IMR-90 (cell line): ENCODE measurements around the gene IL17REL. TPM values are rescaled to one million over a fixed set of nuclear protein-coding genes. Genes with fewer than 3 reads are reported as not detected.

ENCODE experiments used
- ATAC-seq: fragments of 200-7000 bp; cut with Tn5 transposase; 2 replicates; pipeline ENCODE4 v1.9.1; 2020; ENCODE audit warnings: low read depth, mild to moderate bottlenecking, moderate library complexity
- BruUV-seq: library from RNA; stranded (reverse); fragments of 400-500 nt; replicated peaks from 2 replicates; lab custom pipeline; 2021; lab: Mats Ljungman, UMichigan
- CTCF ChIA-PET: fragments of 300-600 bp; formaldehyde crosslinking; extraction: SDS; loops from one replicate; lab custom pipeline; 2021; ENCODE audit warnings: antibody characterized with exemption; lab: Yijun Ruan, JAX
- POLR2A ChIA-PET: fragments of 300-600 bp; sonication (Branson Sonifier 250); formaldehyde crosslinking; loops from one replicate; lab custom pipeline; 2022; ENCODE audit warnings: antibody characterized with exemption; ENCODE audit not compliant: unreplicated experiment; lab: Charles Lee
- DNase-seq: peaks from one replicate; pipeline ENCODE4 v3.0.0; 2013
- H2AFZ ChIP-seq: replicated peaks from 2 replicates; pipeline ENCODE3; 2013; ENCODE audit warnings: low read length, mild to moderate bottlenecking; ENCODE audit not compliant: poor library complexity
- H2AK5ac ChIP-seq: 2 replicates; pipeline ENCODE4 v1.6.1; 2013; ENCODE audit warnings: low read depth, low read length, inconsistent platforms
- H2AK9ac ChIP-seq: replicated peaks from 2 replicates; pipeline ENCODE3; 2013; ENCODE audit warnings: mild to moderate bottlenecking, low read depth, low read length, moderate library complexity; ENCODE audit not compliant: poor library complexity
- H2BK120ac ChIP-seq: 2 replicates; pipeline ENCODE4 v1.6.1; 2013; ENCODE audit warnings: low read depth, low read length, inconsistent platforms
- H2BK15ac ChIP-seq: 3 replicates; pipeline ENCODE4 v1.6.1; 2013; ENCODE audit warnings: low read depth, low read length, inconsistent platforms
- H2BK20ac ChIP-seq: 2 replicates; pipeline ENCODE4 v1.6.1; 2013; ENCODE audit warnings: low read depth, mild to moderate bottlenecking, inconsistent platforms, low read length, moderate library complexity
- H2BK5ac ChIP-seq: 2 replicates; pipeline ENCODE4 v1.6.1; 2013; ENCODE audit warnings: mild to moderate bottlenecking, low read depth, low read length, inconsistent platforms; ENCODE audit not compliant: poor library complexity, severe bottlenecking
- H3K14ac ChIP-seq: replicated peaks from 2 replicates; pipeline ENCODE4 v1.6.1; 2013; ENCODE audit warnings: low read depth, low read length, inconsistent platforms
- H3K18ac ChIP-seq: 2 replicates; pipeline ENCODE4 v1.6.1; 2013; ENCODE audit warnings: low read depth, low read length, control low read depth
- H3K23ac ChIP-seq: 2 replicates; pipeline ENCODE4 v1.6.1; 2013; ENCODE audit warnings: low read depth, low read length, inconsistent platforms
- H3K27ac ChIP-seq: 2 replicates; pipeline ENCODE4 v1.5.1; 2013; ENCODE audit warnings: mild to moderate bottlenecking, control low read depth, low read length; ENCODE audit not compliant: insufficient read depth
- H3K27me3 ChIP-seq: 2 replicates; pipeline ENCODE4 v1.6.1; 2013; ENCODE audit warnings: low read length; ENCODE audit not compliant: control insufficient read depth, insufficient read depth
- H3K36me3 ChIP-seq: 2 replicates; pipeline ENCODE4 v1.6.1; 2013; ENCODE audit warnings: low read length, mixed read lengths; ENCODE audit not compliant: control insufficient read depth, insufficient read depth
- H3K4ac ChIP-seq: 2 replicates; pipeline ENCODE4 v1.6.1; 2013; ENCODE audit warnings: low read depth, low read length, inconsistent platforms
- H3K4me1 ChIP-seq: 2 replicates; pipeline ENCODE4 v1.6.1; 2013; ENCODE audit warnings: low read length, mixed read lengths; ENCODE audit not compliant: control insufficient read depth, insufficient read depth
- H3K4me2 ChIP-seq: 2 replicates; pipeline ENCODE4 v1.6.1; 2013; ENCODE audit warnings: low read depth, mild to moderate bottlenecking, control low read depth, low read length, moderate library complexity
- H3K4me3 ChIP-seq: 2 replicates; pipeline ENCODE4 v1.5.1; 2013; ENCODE audit warnings: low read depth, mild to moderate bottlenecking, control low read depth, low read length, moderate library complexity; ENCODE audit not compliant: insufficient read depth
- H3K56ac ChIP-seq: 2 replicates; pipeline ENCODE4 v1.6.1; 2013; ENCODE audit warnings: low read length, inconsistent platforms; ENCODE audit not compliant: insufficient read depth; ENCODE audit errors: extremely low read depth
- H3K79me1 ChIP-seq, 2 experiments: 2 replicates each; pipeline ENCODE4 v1.6.1; 2013; ENCODE audit warnings: low read length in 2 of 2, inconsistent platforms in 1 of 2, low read depth in 1 of 2
- H3K9ac ChIP-seq: 2 replicates; pipeline ENCODE4 v1.6.1; 2013; ENCODE audit warnings: low read depth, low read length, control low read depth
- H3K9me1 ChIP-seq: 2 replicates; pipeline ENCODE4 v1.6.1; 2013; ENCODE audit warnings: low read length, inconsistent platforms; ENCODE audit not compliant: insufficient read depth
- H3K9me3 ChIP-seq: 2 replicates; pipeline ENCODE4 v1.6.1; 2013; ENCODE audit warnings: low read length; ENCODE audit not compliant: control insufficient read depth, insufficient read depth
- H4K20me1 ChIP-seq: 2 replicates; pipeline ENCODE4 v1.6.1; 2013; ENCODE audit warnings: low read length, inconsistent platforms; ENCODE audit not compliant: insufficient read depth
- H4K5ac ChIP-seq: 2 replicates; pipeline ENCODE4 v1.6.1; 2013; ENCODE audit warnings: mild to moderate bottlenecking, low read depth, low read length, control low read depth
- H4K8ac ChIP-seq, 2 experiments: 2 replicates each; pipeline ENCODE4 v1.6.1; 2013; ENCODE audit warnings: low read depth in 2 of 2, low read length in 2 of 2, control low read depth in 1 of 2, inconsistent platforms in 1 of 2
- H4K91ac ChIP-seq: 2 replicates; pipeline ENCODE4 v1.6.1; 2013; ENCODE audit warnings: low read depth, low read length, inconsistent platforms; ENCODE audit not compliant: insufficient read depth
- BHLHE40 ChIP-seq: fragments of 150-350 bp; IDR thresholded peaks from 2 replicates; pipeline ENCODE4 v1.6.1; 2016; ENCODE audit warnings: mild to moderate bottlenecking, low read depth, low read length
- CEBPB ChIP-seq: IDR thresholded peaks from 2 replicates; pipeline ENCODE4 v1.6.1; 2012; ENCODE audit warnings: low read depth, low read length, improper control_type of control experiment
- CTCF ChIP-seq: conservative IDR thresholded peaks from 2 replicates; pipeline ENCODE4 v1.5.1; 2012; ENCODE audit warnings: mild to moderate bottlenecking, low read depth, low read length, improper control_type of control experiment
- ELK1 ChIP-seq: fragments of 150-350 bp; IDR thresholded peaks from 2 replicates; pipeline ENCODE4 v1.6.1; 2016; ENCODE audit warnings: low read depth, mild to moderate bottlenecking, low read length, moderate library complexity, borderline replicate concordance
- MAFK ChIP-seq: IDR thresholded peaks from 2 replicates; pipeline ENCODE4 v1.6.1; 2012; ENCODE audit warnings: low read depth, low read length, improper control_type of control experiment
- MAZ ChIP-seq: IDR thresholded peaks from 2 replicates; pipeline ENCODE4 v1.6.1; 2012; ENCODE audit warnings: low read depth, mild to moderate bottlenecking, low read length, improper control_type of control experiment, moderate library complexity, borderline replicate concordance
- NFE2L2 ChIP-seq: fragments of 150-350 bp; IDR thresholded peaks from 2 replicates; pipeline ENCODE4 v1.6.1; 2016; ENCODE audit warnings: low read depth, mild to moderate bottlenecking, low read length
- RAD21 ChIP-seq: IDR thresholded peaks from 2 replicates; pipeline ENCODE4 v1.6.1; 2012; ENCODE audit warnings: low read length, improper control_type of control experiment
- RCOR1 ChIP-seq: IDR thresholded peaks from 2 replicates; pipeline ENCODE4 v1.6.1; 2012; ENCODE audit warnings: mild to moderate bottlenecking, low read length, improper control_type of control experiment; ENCODE audit not compliant: insufficient replicate concordance
- SMC3 ChIP-seq: fragments of 150-350 bp; IDR thresholded peaks from 2 replicates; pipeline ENCODE4 v1.6.1; 2016; ENCODE audit warnings: low read depth, mild to moderate bottlenecking, antibody characterized with exemption, low read length, moderate library complexity
- USF2 ChIP-seq: fragments of 150-350 bp; IDR thresholded peaks from 2 replicates; pipeline ENCODE4 v1.6.1; 2017; ENCODE audit warnings: mild to moderate bottlenecking, antibody characterized with exemption, low read length, low read depth
- WGBS, 2 experiments: methylation state at CpG; one replicate each; pipeline versions ENCODE4 v1.1.5 to v1.1.7; 2013; ENCODE audit warnings: missing lambda C conversion rate in 2 of 2; ENCODE audit not compliant: insufficient read length in 1 of 2; ENCODE audit errors: extremely low coverage in 2 of 2; 5-methylcytosine and 5-hydroxymethylcytosine counted together
- dilution Hi-C: fragments of 300-500 bp; cut with HindIII; formaldehyde crosslinking; loops from one replicate; pipeline ENCODE4 v1.14.3; 2018; ENCODE audit warnings: low sequenced_read_pairs; ENCODE audit not compliant: unreplicated experiment
- in situ Hi-C: fragments of 300-500 bp; cut with MboI; formaldehyde crosslinking; loops from 3 replicates; pipeline ENCODE4 v1.14.3; 2019; ENCODE audit warnings: low sequenced_read_pairs, inconsistent platforms, mixed read lengths
- intact Hi-C: fragments of 100-400 bp; cut with micrococcal nuclease; formaldehyde crosslinking; loops from 2 replicates; pipeline ENCODE4 v1.10.0; 2022
- polyA plus RNA-seq, 3 experiments: library from polyadenylated mRNA; depleted of rRNA; stranded (reverse); fragments of >200 nt; gene quantifications; 2 replicates each; pipeline ENCODE4 v1.2.3, GENCODE V29; 2012; ENCODE audit warnings: low replicate concordance in 1 of 3
- total RNA-seq: library from RNA; depleted of rRNA; stranded (reverse); fragments of >200 nt; gene quantifications from 2 replicates; pipeline ENCODE4 v1.2.3, GENCODE V29; 2012

The IL17REL gene
- total and polyA plus RNA-seq, 2 of the 4 experiments (the other 2 are of a cell fraction), result not detected

GRCh38 chr22:49999063-49999945, 13.3 kb downstream of the IL17REL start:
- Histone ChIP-seq H2BK5ac (no peak overlapping the region), H3K9me3 (no peaks in the 10 kb centered on the region), H3K56ac (no peak overlapping the region), H3K36me3 (no peaks in the 10 kb centered on the region), H3K9ac (no peak overlapping the region), H4K8ac (no peak overlapping the region), H4K91ac (no peak overlapping the region), H3K79me1 (no peaks in the 10 kb centered on the region), H3K4me1 (peaks cover 2% of the 10 kb centered on the region; the same call in 1 of the 2 replicates), H3K9me1 (peaks cover 4% of the 10 kb centered on the region; the same call in 1 of the 2 replicates), H2AK9ac (no peak overlapping the region), H3K27me3 (peaks cover 16% of the 10 kb centered on the region), H3K14ac (no peak overlapping the region), H3K4me2 (peak overlapping the region; percentile 27; the same call in 1 of the 2 replicates), H3K27ac (no peak overlapping the region), H4K5ac (no peak overlapping the region), H3K18ac (no peak overlapping the region), H4K20me1 (no peaks in the 10 kb centered on the region), H3K4ac (no peak overlapping the region), H3K23ac (no peak overlapping the region), H2BK15ac (no peak overlapping the region), H3K4me3 (no peak overlapping the region), H2BK20ac (no peak overlapping the region), H2AFZ (peak overlapping the region; percentile 70), H2BK120ac (no peak overlapping the region), H2AK5ac (no peak overlapping the region)
- TF ChIP-seq CTCF (no peak), MAFK (no peak), RAD21 (no peak), SMC3 (no peak), NFE2L2 (no peak), RCOR1 (no peak), CEBPB (no peak), BHLHE40 (no peak), USF2 (no peak), MAZ (no peak), ELK1 (no peak)
- intact Hi-C loops, result no loop called here
- in situ Hi-C loops, result no loop called here
- 22% methylated on average over 10 of the region's 70 CpGs; no CpG with 5 or more reads in 1 of the 2 experiments for WGBS, 2 experiments
- no TSS peak for BruUV-seq
- DNase-seq (no peak), ATAC-seq (peak; percentile 87)
- CTCF ChIA-PET, result no interaction called here
- dilution Hi-C loops, result no loop called here
- POLR2A ChIA-PET, result no interaction called here
